Gastroesophageal sphincter (tissue), 2 donors: ENCODE results near the gene VPS13D.

Source experiments
- EP300 ChIP-seq: sonication (generic); formaldehyde crosslinking; IDR thresholded peaks from one replicate; pipeline ENCODE4 v1.6.1; 2017; ENCODE audit warnings: antibody characterized with exemption, mild to moderate bottlenecking
- POLR2A ChIP-seq, 2 donors: fragments of 450-650 bp; IDR thresholded peaks; one replicate each; pipeline ENCODE4 v1.6.1; 2017; ENCODE audit warnings: antibody characterized with exemption in 2 of 2, mild to moderate bottlenecking in 2 of 2, moderate library complexity in 1 of 2

GRCh38 chr1:12285496-12286143 is 55.8 kb downstream of the VPS13D start:
- TF ChIP-seq EP300 (no peak), POLR2A (IDR thresholded peaks at IDR 0.05) (no peak)
